ENCODE results near the gene SPNS2. TPM values are rescaled to one million over a fixed set of nuclear protein-coding genes. Genes with fewer than 3 reads are reported as not detected.
A peak's percentile ranks its signal among the peaks of the same experiment; 100 is the strongest.

The SPNS2 gene
- total RNA-seq, 1 experiment from 2014 or later: 1.6 TPM

DNA sequence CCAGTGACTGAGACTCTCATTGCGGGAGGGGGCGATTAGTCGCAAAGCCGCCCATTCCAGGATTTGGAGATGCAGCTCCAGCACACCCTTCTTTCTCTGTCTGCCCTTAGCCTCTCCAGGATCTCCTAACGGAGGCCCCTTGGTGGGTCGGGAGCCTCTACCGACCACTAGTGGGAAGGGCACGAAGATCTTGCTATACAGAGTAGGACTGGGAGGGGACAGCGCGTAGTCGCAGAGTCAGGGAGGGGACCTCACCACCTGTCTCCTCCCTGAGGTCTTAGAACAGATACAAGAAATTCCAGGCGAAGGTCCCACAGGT lies 85.1 kb downstream of the SPNS2 start:
- intact Hi-C loops (cut with micrococcal nuclease): no loop called here
- H3K79me2 ChIP-seq (ENCODE audit: insufficient read depth, low read length): no peaks in the 10 kb centered on the region
- POLR2A ChIA-PET: interaction anchor here (1.0 to 1.4 kb wide), 2 partner anchors 8 to 17 kb away, joined by 3 to 4 read pairs; no protein-coding TSS in a partner anchor
- peak overlapping the region; percentile 98 for H3K4me2 ChIP-seq (ENCODE audit: low read length)
- peak overlapping the region; percentile 46; the same call in 1 of the 2 replicates for H3K27ac ChIP-seq (ENCODE audit: low read depth, low read length)
- RAD21 ChIA-PET (ENCODE audit: low non-redundant PET in 1 of 2, low total read pairs in 2 of 2, uncharacterized antibody in 2 of 2, unreplicated experiment in 2 of 2): no interaction called here
- no TSS peak for BruUV-seq (replicated peaks)
- CTCF ChIA-PET: interaction anchor here (2.0 kb wide), 1 partner anchor 17 kb away, joined by 19 read pairs; no protein-coding TSS in a partner anchor
- H3K9me3 ChIP-seq (ENCODE audit: control insufficient read depth in 1 of 2, insufficient read depth in 1 of 2, low read depth in 1 of 2, low read length in 2 of 2): no peaks in the 10 kb centered on the region
- H3K36me3 ChIP-seq (ENCODE audit: control insufficient read depth in 1 of 2, insufficient read depth in 2 of 2, low read length in 2 of 2): no peaks in the 10 kb centered on the region
- peak overlapping the region; percentile 51 to 65 for H3K4me3 ChIP-seq (replicated peaks in 1 of 2; ENCODE audit: low read depth in 1 of 2, low read length in 2 of 2)
- no peaks in the 10 kb centered on the region for H3K9me2 ChIP-seq (ENCODE audit: insufficient read depth)
- peaks cover 5 to 23% of the 10 kb centered on the region in 2 experiments; a peak in 3 of 4 replicates for H3K4me1 ChIP-seq (ENCODE audit: control insufficient read depth in 1 of 2, insufficient read depth in 2 of 2, low read length in 2 of 2)
- no peaks in the 10 kb centered on the region for H4K20me1 ChIP-seq (ENCODE audit: insufficient read depth)
- peak; percentile 31 for DNase-seq (ENCODE audit: low read depth, low spot score)
- peak overlapping the region; percentile 55 for H3K9ac ChIP-seq (ENCODE audit: low read length)
- H2AFZ ChIP-seq (ENCODE audit: low read depth, low read length, poor library complexity, severe bottlenecking): peak overlapping the region; percentile 98
- ATAC-seq: peak; percentile 83
- H3K27me3 ChIP-seq (ENCODE audit: insufficient read depth, low read length): peaks cover 5% of the 10 kb centered on the region; the same call in 1 of the 2 replicates
- TF ChIP-seq, protein P1, sequence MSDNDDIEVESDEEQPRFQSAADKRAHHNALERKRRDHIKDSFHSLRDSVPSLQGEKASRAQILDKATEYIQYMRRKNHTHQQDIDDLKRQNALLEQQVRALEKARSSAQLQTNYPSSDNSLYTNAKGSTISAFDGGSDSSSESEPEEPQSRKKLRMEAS (IDR thresholded peaks at IDR 0.05): no peak
- TF ChIP-seq, protein P2, sequence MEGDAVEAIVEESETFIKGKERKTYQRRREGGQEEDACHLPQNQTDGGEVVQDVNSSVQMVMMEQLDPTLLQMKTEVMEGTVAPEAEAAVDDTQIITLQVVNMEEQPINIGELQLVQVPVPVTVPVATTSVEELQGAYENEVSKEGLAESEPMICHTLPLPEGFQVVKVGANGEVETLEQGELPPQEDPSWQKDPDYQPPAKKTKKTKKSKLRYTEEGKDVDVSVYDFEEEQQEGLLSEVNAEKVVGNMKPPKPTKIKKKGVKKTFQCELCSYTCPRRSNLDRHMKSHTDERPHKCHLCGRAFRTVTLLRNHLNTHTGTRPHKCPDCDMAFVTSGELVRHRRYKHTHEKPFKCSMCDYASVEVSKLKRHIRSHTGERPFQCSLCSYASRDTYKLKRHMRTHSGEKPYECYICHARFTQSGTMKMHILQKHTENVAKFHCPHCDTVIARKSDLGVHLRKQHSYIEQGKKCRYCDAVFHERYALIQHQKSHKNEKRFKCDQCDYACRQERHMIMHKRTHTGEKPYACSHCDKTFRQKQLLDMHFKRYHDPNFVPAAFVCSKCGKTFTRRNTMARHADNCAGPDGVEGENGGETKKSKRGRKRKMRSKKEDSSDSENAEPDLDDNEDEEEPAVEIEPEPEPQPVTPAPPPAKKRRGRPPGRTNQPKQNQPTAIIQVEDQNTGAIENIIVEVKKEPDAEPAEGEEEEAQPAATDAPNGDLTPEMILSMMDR (IDR thresholded peaks at IDR 0.05 in 2 of 3, conservative IDR thresholded peaks at IDR 0.05 in 1 of 3; ENCODE audit: borderline replicate concordance in 1 of 3, insufficient read depth in 1 of 3, low read depth in 2 of 3, low read length in 2 of 3): peak in 2 of 3 experiments; percentile 50 to 55; a peak in 4 of 6 replicates

DNA sequence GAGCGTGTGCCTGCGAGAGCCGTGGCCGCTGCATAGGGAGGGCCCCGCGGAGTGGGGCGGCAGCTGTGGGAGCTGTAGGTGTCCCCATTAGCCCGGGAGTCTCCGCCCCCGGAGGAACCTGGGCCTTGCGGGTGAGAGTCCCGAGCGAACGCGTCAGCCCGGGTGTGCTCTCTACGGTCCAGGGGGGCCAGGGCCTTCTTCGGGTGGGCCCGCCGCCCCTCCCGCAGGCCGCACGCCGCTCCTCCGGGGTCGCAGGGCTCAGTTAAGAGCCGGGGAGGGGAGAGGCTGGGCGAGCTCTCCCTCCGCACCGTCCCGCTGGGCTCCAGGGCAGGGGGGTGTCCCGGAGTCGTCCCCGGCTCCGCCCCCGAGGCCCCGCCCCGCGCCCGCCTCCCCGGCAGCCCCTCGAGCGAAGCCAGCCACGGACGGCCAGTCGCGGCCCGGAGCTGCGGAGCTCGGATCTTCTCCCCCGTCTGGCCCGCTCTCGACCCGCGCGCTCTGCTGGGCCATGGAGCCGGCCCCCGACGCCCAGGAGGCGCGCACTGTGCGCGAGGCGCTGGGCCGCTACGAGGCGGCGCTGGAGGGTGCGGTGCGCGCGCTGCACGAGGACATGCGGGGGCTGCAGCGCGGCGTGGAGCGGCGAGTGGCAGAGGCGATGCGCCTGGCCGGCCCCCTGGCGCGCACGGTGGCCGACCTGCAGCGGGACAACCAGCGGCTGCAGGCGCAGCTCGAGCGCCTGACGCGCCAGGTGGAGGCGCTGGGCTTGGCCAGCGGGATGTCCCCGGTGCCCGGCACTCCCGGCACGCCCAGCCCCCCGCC lies 85.6 kb downstream of the SPNS2 start, which contains the start of gene SMTNL2:
Gene SMTNL2, plus strand, starts transcription at position 429 of the 816 bp plus-strand sequence. Its CDS starts 77 bp downstream, at position 506.
- intact Hi-C loops (cut with micrococcal nuclease): no loop called here
- BruUV-seq (replicated peaks): no TSS peak
- peaks cover 5 to 23% of the 10 kb centered on the region in 2 experiments; a peak in 3 of 4 replicates for H3K4me1 ChIP-seq (ENCODE audit: control insufficient read depth in 1 of 2, insufficient read depth in 2 of 2, low read length in 2 of 2)

More for the DNA sequence above, 85.6 kb downstream of the SPNS2 start, which contains the start of gene SMTNL2:
- peak within 1 kb of the TSS; percentile 98 for H2AFZ ChIP-seq (ENCODE audit: low read depth, low read length, poor library complexity, severe bottlenecking)
- ATAC-seq (peak; percentile 79), DNase-seq (ENCODE audit: low read depth, low spot score) (no peak)
- POLR2A ChIA-PET: interaction anchor here (1.0 to 1.4 kb wide), 2 partner anchors 9 to 17 kb away, joined by 3 to 4 read pairs; no protein-coding TSS in a partner anchor
- no peaks in the 10 kb centered on the region for H3K9me3 ChIP-seq (ENCODE audit: control insufficient read depth in 1 of 2, insufficient read depth in 1 of 2, low read depth in 1 of 2, low read length in 2 of 2)
- H3K9ac ChIP-seq (ENCODE audit: low read length): peak within 1 kb of the TSS; percentile 55
- no peaks in the 10 kb centered on the region for H3K79me2 ChIP-seq (ENCODE audit: insufficient read depth, low read length)
- peak within 1 kb of the TSS; percentile 98 for H3K4me2 ChIP-seq (ENCODE audit: low read length)
- peaks cover 5% of the 10 kb centered on the region; the same call in 1 of the 2 replicates for H3K27me3 ChIP-seq (ENCODE audit: insufficient read depth, low read length)
- CTCF ChIA-PET: interaction anchor here (2.0 kb wide), 1 partner anchor 17 kb away, joined by 19 read pairs; no protein-coding TSS in a partner anchor
- H3K4me3 ChIP-seq (replicated peaks in 1 of 2; ENCODE audit: low read depth in 1 of 2, low read length in 2 of 2): peak within 1 kb of the TSS; percentile 51 to 65
- no peaks in the 10 kb centered on the region for H4K20me1 ChIP-seq (ENCODE audit: insufficient read depth)
- peak within 1 kb of the TSS; percentile 46; the same call in 1 of the 2 replicates for H3K27ac ChIP-seq (ENCODE audit: low read depth, low read length)
- H3K9me2 ChIP-seq (ENCODE audit: insufficient read depth): no peaks in the 10 kb centered on the region
- H3K36me3 ChIP-seq (ENCODE audit: control insufficient read depth in 1 of 2, insufficient read depth in 2 of 2, low read length in 2 of 2): no peaks in the 10 kb centered on the region
- RAD21 ChIA-PET (ENCODE audit: low non-redundant PET in 1 of 2, low total read pairs in 2 of 2, uncharacterized antibody in 2 of 2, unreplicated experiment in 2 of 2): no interaction called here
- TF ChIP-seq EZH2 (IDR thresholded peaks at IDR 0.05): no peak
- 0 out of 2 replicates have a peak, but pooled peaks have one; percentile 27 for TF ChIP-seq POLR2AphosphoS5 (IDR thresholded peaks at IDR 0.05; ENCODE audit: low read depth, low read length)
- TF ChIP-seq ZFX (IDR thresholded peaks at IDR 0.05): peak; percentile 55
- no peak for TF ChIP-seq YY1 (IDR thresholded peaks at IDR 0.05; ENCODE audit: extremely low read depth, insufficient replicate concordance, low read depth, low read length)
- no peak for TF ChIP-seq CEBPB (IDR thresholded peaks at IDR 0.05; ENCODE audit: low read depth)
- TF ChIP-seq SP1 (IDR thresholded peaks at IDR 0.05; ENCODE audit: low read depth): no peak
- TF ChIP-seq, protein P1 (IDR thresholded peaks at IDR 0.05): peak; percentile 46; the same call in 1 of the 2 replicates

Data from HCT116 (cell line).